SK-N-SH treated with all-trans-retinoic acid at 6 μM for 48 hours (cell line): Measurements from ENCODE around the gene NCK2.

Experiments used
- ATAC-seq: fragments of 200-7000 bp; cut with Tn5 transposase; 3 replicates; pipeline ENCODE4 v1.9.1; 2020; ENCODE audit warnings: mild to moderate bottlenecking, moderate library complexity
- ARNTL ChIP-seq: fragments of 450-650 bp; formaldehyde crosslinking; IDR thresholded peaks from 2 replicates; pipeline ENCODE4 v1.5.0; 2020; ENCODE audit warnings: low read depth, mild to moderate bottlenecking, moderate library complexity, borderline replicate concordance
- BACH2 ChIP-seq: fragments of 250-450 bp; sonication (Bioruptor Pico); IDR thresholded peaks from 2 replicates; pipeline ENCODE4 v1.9.0; 2021; ENCODE audit warnings: mild to moderate bottlenecking, borderline replicate concordance
- CSDC2 ChIP-seq: fragments of 250-450 bp; sonication (Bioruptor Pico); IDR thresholded peaks from 2 replicates; pipeline ENCODE4 v1.5.0; 2020; ENCODE audit warnings: mild to moderate bottlenecking, moderate library complexity
- ESRRG ChIP-seq: fragments of 250-450 bp; sonication (Bioruptor Pico); IDR thresholded peaks from 2 replicates; pipeline ENCODE4 v1.6.1; 2021; ENCODE audit warnings: mild to moderate bottlenecking
- GLIS3 ChIP-seq: fragments of 250-450 bp; sonication (Bioruptor Pico); IDR thresholded peaks from 2 replicates; pipeline ENCODE4 v1.5.0; 2020; ENCODE audit warnings: mild to moderate bottlenecking, moderate library complexity
- ISL1 ChIP-seq: fragments of 250-450 bp; sonication (Bioruptor Pico); IDR thresholded peaks from 2 replicates; pipeline ENCODE4 v2.1.2; 2022; ENCODE audit warnings: mild to moderate bottlenecking, moderate library complexity
- PPARA ChIP-seq: fragments of 250-450 bp; sonication (Bioruptor Pico); IDR thresholded peaks from 2 replicates; pipeline ENCODE4 v1.5.0; 2020; ENCODE audit warnings: mild to moderate bottlenecking, borderline replicate concordance
- RARB ChIP-seq: fragments of 250-450 bp; sonication (Bioruptor Pico); IDR thresholded peaks from 2 replicates; pipeline ENCODE4 v1.8.0; 2021; ENCODE audit warnings: mild to moderate bottlenecking, moderate library complexity
- SNAI2 ChIP-seq: fragments of 250-450 bp; sonication (Bioruptor Pico); IDR thresholded peaks from 2 replicates; pipeline ENCODE4 v1.5.0; 2020; ENCODE audit warnings: mild to moderate bottlenecking, moderate library complexity
- TCF4 ChIP-seq: fragments of 250-450 bp; sonication (Bioruptor Pico); IDR thresholded peaks from 2 replicates; pipeline ENCODE4 v1.8.0; 2021; ENCODE audit warnings: mild to moderate bottlenecking, moderate library complexity, borderline replicate concordance
- TOX ChIP-seq: fragments of 250-450 bp; sonication (Bioruptor Pico); IDR thresholded peaks from 2 replicates; pipeline ENCODE4 v1.8.0; 2021; ENCODE audit warnings: mild to moderate bottlenecking, moderate library complexity, borderline replicate concordance
- ZC3H10 ChIP-seq: fragments of 250-450 bp; sonication (Bioruptor Pico); IDR thresholded peaks from 2 replicates; pipeline ENCODE4 v1.5.1; 2021; ENCODE audit warnings: mild to moderate bottlenecking, moderate library complexity
- ZFP3 ChIP-seq: fragments of 250-450 bp; sonication (Bioruptor Pico); IDR thresholded peaks from 2 replicates; pipeline ENCODE4 v1.5.0; 2020; ENCODE audit warnings: mild to moderate bottlenecking, moderate library complexity
- ZFP30 ChIP-seq: fragments of 450-650 bp; formaldehyde crosslinking; IDR thresholded peaks from 2 replicates; pipeline ENCODE4 v1.5.0; 2022; ENCODE audit warnings: mild to moderate bottlenecking, moderate library complexity
- ZNF565 ChIP-seq: fragments of 450-650 bp; formaldehyde crosslinking; conservative IDR thresholded peaks from 2 replicates; pipeline ENCODE4 v1.5.0; 2020; ENCODE audit warnings: low read depth, mild to moderate bottlenecking, moderate library complexity
- ZNF70 ChIP-seq: fragments of 450-650 bp; formaldehyde crosslinking; IDR thresholded peaks from 2 replicates; pipeline ENCODE4 v1.5.0; 2020; ENCODE audit warnings: mild to moderate bottlenecking, moderate library complexity
- ZNF8 ChIP-seq: fragments of 450-650 bp; formaldehyde crosslinking; IDR thresholded peaks from 2 replicates; pipeline ENCODE4 v1.5.0; 2020; ENCODE audit warnings: mild to moderate bottlenecking, moderate library complexity
- TF ChIP-seq, protein P1 (sequence below): fragments of 250-450 bp; sonication (Bioruptor Pico); IDR thresholded peaks from 2 replicates; pipeline ENCODE4 v1.8.0; 2020; ENCODE audit warnings: mild to moderate bottlenecking, moderate library complexity, borderline replicate concordance
- TF ChIP-seq, protein P2 (sequence below): fragments of 250-450 bp; sonication (Bioruptor Pico); IDR thresholded peaks from 2 replicates; pipeline ENCODE4 v1.8.0; 2021; ENCODE audit warnings: low read depth, mild to moderate bottlenecking, moderate library complexity, borderline replicate concordance
- TF ChIP-seq, protein P3 (sequence below): fragments of 250-450 bp; sonication (Bioruptor Pico); IDR thresholded peaks from 2 replicates; pipeline ENCODE4 v1.5.1; 2021; ENCODE audit warnings: mild to moderate bottlenecking, moderate library complexity
- TF ChIP-seq, protein P4 (sequence below): fragments of 250-450 bp; sonication (Bioruptor Pico); IDR thresholded peaks from 2 replicates; pipeline ENCODE4 v1.5.0; 2020; ENCODE audit warnings: mild to moderate bottlenecking, moderate library complexity
- TF ChIP-seq, protein P5 (sequence below): fragments of 250-450 bp; sonication (Bioruptor Pico); IDR thresholded peaks from 2 replicates; pipeline ENCODE4 v1.5.1; 2020; ENCODE audit warnings: low read depth, mild to moderate bottlenecking, moderate library complexity

The NCK2 gene

DNA sequence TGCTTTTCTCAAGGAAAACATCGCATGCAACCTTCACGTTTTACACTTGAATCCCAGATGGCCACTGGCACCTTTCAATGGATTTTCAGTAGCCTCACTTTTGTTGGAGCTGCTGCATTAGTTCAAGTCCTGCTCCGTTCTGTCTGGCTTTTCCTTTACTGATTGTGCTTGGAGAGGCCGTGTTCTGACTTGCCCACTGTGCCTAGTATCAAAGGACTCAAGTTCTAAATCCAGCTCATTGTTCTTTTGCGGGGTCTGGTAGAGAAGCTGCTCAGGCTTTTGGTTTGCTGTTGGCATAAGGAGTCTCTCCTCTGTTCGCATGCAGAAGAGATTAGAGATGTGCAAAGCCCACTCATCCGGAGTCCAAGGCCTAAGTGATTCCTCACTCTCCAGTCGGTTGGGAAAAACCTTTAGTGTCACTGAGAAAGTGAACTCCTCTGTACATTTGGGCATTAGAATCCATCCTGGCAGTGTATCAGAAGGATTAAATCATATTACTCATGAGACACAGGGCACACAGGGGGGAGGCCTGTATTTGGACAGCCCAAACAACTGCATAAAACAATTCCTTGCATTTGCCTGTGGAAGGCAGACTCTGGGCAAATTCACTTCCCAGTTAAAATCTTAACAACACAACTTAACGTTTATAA, 69.7 kb downstream of the NCK2 start:
- TF ChIP-seq, protein P1, sequence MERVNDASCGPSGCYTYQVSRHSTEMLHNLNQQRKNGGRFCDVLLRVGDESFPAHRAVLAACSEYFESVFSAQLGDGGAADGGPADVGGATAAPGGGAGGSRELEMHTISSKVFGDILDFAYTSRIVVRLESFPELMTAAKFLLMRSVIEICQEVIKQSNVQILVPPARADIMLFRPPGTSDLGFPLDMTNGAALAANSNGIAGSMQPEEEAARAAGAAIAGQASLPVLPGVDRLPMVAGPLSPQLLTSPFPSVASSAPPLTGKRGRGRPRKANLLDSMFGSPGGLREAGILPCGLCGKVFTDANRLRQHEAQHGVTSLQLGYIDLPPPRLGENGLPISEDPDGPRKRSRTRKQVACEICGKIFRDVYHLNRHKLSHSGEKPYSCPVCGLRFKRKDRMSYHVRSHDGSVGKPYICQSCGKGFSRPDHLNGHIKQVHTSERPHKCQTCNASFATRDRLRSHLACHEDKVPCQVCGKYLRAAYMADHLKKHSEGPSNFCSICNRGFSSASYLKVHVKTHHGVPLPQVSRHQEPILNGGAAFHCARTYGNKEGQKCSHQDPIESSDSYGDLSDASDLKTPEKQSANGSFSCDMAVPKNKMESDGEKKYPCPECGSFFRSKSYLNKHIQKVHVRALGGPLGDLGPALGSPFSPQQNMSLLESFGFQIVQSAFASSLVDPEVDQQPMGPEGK (CRISPR knock-in tag) = no peak
- TF ChIP-seq SNAI2 = no peak
- no peak for TF ChIP-seq CSDC2 (CRISPR knock-in tag)
- TF ChIP-seq BACH2 = no peak
- TF ChIP-seq, protein P2, sequence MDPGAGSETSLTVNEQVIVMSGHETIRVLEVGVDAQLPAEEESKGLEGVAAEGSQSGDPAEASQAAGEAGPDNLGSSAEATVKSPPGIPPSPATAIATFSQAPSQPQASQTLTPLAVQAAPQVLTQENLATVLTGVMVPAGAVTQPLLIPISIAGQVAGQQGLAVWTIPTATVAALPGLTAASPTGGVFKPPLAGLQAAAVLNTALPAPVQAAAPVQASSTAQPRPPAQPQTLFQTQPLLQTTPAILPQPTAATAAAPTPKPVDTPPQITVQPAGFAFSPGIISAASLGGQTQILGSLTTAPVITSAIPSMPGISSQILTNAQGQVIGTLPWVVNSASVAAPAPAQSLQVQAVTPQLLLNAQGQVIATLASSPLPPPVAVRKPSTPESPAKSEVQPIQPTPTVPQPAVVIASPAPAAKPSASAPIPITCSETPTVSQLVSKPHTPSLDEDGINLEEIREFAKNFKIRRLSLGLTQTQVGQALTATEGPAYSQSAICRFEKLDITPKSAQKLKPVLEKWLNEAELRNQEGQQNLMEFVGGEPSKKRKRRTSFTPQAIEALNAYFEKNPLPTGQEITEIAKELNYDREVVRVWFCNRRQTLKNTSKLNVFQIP (CRISPR knock-in tag) = no peak
- TF ChIP-seq ZNF565 (CRISPR knock-in tag) = no peak
- no peak for TF ChIP-seq ZFP3 (CRISPR knock-in tag)
- no peak for TF ChIP-seq PPARA (CRISPR knock-in tag)
- no peak for TF ChIP-seq ARNTL (CRISPR knock-in tag)
- TF ChIP-seq ISL1 (CRISPR knock-in tag) = no peak
- no peak for TF ChIP-seq TCF4
- TF ChIP-seq GLIS3 (CRISPR knock-in tag) = no peak
- TF ChIP-seq, protein P3, sequence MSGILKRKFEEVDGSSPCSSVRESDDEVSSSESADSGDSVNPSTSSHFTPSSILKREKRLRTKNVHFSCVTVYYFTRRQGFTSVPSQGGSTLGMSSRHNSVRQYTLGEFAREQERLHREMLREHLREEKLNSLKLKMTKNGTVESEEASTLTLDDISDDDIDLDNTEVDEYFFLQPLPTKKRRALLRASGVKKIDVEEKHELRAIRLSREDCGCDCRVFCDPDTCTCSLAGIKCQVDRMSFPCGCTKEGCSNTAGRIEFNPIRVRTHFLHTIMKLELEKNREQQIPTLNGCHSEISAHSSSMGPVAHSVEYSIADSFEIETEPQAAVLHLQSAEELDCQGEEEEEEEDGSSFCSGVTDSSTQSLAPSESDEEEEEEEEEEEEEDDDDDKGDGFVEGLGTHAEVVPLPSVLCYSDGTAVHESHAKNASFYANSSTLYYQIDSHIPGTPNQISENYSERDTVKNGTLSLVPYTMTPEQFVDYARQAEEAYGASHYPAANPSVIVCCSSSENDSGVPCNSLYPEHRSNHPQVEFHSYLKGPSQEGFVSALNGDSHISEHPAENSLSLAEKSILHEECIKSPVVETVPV (CRISPR knock-in tag) = no peak
- TF ChIP-seq ZC3H10 (CRISPR knock-in tag) = no peak
- TF ChIP-seq ESRRG (CRISPR knock-in tag) = no peak
- no peak for TF ChIP-seq ZNF70 (CRISPR knock-in tag)
- TF ChIP-seq, protein P4, sequence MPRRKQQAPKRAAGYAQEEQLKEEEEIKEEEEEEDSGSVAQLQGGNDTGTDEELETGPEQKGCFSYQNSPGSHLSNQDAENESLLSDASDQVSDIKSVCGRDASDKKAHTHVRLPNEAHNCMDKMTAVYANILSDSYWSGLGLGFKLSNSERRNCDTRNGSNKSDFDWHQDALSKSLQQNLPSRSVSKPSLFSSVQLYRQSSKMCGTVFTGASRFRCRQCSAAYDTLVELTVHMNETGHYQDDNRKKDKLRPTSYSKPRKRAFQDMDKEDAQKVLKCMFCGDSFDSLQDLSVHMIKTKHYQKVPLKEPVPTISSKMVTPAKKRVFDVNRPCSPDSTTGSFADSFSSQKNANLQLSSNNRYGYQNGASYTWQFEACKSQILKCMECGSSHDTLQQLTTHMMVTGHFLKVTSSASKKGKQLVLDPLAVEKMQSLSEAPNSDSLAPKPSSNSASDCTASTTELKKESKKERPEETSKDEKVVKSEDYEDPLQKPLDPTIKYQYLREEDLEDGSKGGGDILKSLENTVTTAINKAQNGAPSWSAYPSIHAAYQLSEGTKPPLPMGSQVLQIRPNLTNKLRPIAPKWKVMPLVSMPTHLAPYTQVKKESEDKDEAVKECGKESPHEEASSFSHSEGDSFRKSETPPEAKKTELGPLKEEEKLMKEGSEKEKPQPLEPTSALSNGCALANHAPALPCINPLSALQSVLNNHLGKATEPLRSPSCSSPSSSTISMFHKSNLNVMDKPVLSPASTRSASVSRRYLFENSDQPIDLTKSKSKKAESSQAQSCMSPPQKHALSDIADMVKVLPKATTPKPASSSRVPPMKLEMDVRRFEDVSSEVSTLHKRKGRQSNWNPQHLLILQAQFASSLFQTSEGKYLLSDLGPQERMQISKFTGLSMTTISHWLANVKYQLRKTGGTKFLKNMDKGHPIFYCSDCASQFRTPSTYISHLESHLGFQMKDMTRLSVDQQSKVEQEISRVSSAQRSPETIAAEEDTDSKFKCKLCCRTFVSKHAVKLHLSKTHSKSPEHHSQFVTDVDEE = no peak
- no peak for TF ChIP-seq ZNF8 (CRISPR knock-in tag)
- no peak for ATAC-seq

DNA sequence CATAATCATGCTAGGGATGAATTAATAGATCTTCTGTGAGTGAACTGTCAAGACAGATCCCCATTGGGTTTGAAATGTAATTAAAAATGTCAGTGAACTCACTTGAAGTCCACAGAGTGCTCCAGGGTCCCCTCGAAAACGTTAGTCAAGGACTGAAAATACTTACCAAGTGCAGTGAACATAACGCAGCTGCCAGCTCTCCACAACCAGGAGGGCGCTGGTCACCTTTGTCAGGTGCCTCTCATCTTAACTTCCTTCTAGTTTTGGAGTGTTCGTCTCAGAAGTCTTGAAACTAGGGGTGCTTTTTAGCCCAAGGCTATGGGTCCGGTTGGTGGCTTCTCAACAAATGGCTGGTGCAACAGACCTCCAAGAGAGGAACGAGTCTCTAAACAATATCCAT, 70.7 kb downstream of the NCK2 start:
- ATAC-seq = no peak

DNA sequence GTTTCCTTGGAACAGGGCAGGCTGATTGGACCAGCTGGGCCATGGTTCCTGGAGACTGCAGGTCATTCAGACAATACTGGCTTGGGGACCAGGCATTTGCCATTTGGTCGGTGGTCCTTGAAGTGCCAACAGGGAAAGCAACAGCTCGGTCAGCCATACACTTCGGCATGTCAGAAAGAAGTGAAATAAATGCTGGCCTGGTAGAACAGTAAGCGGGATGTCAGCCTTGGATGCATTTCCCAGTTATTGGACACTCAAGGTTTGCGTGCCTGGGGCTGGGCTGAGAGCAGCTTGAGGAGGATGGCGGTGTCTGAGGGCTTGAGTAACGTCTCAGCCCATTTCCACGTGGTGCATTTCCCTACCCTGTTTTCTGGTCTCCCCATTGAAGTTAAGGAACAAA, 75.4 kb downstream of the NCK2 start:
- no peak for ATAC-seq
- TF ChIP-seq SNAI2 (no peak), ZC3H10 (CRISPR knock-in tag) (no peak), ZNF8 (CRISPR knock-in tag) (no peak), ESRRG (CRISPR knock-in tag) (no peak), ZFP30 (CRISPR knock-in tag) (no peak), ZFP3 (CRISPR knock-in tag) (no peak), RARB (CRISPR knock-in tag) (no peak), TOX (no peak), TCF4 (no peak)
- TF ChIP-seq, protein P2 (CRISPR knock-in tag) = no peak
- TF ChIP-seq, protein P5, sequence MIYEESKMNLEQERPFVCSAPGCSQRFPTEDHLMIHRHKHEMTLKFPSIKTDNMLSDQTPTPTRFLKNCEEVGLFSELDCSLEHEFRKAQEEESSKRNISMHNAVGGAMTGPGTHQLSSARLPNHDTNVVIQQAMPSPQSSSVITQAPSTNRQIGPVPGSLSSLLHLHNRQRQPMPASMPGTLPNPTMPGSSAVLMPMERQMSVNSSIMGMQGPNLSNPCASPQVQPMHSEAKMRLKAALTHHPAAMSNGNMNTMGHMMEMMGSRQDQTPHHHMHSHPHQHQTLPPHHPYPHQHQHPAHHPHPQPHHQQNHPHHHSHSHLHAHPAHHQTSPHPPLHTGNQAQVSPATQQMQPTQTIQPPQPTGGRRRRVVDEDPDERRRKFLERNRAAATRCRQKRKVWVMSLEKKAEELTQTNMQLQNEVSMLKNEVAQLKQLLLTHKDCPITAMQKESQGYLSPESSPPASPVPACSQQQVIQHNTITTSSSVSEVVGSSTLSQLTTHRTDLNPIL (CRISPR knock-in tag) = no peak
- TF ChIP-seq, protein P4 = no peak
- TF ChIP-seq, protein P1 (CRISPR knock-in tag) = no peak

More for the DNA sequence above, 70.7 kb downstream of the NCK2 start:
- TF ChIP-seq TOX = no peak
- TF ChIP-seq, all 23 proteins: peak for 0
